GM19025 (cell line): Measurements from ENCODE around the gene NSG2.
"Not testable (repeated sequence)": the region's sequence is repeated elsewhere in the genome, so short reads cannot be mapped to it uniquely, and the experiment has no call there.

Source experiments
- ATAC-seq: cut with Tn5 transposase; IDR thresholded peaks from one replicate; pipeline ENCODE4 v1.9.1; 2021; ENCODE audit warnings: mild to moderate bottlenecking, low read depth, moderate library complexity; ENCODE audit not compliant: unreplicated experiment

Gene NSG2

GRCh38 chr5:174097486-174098185 is 52.1 kb downstream of the NSG2 start:
- ATAC-seq = no peak

- ATAC-seq = no peak
Observed at GRCh38 chr5:174098694-174099093, 53.2 kb downstream of the NSG2 start.

- no peak for ATAC-seq
Observed at GRCh38 chr5:174100490-174100889, 55.0 kb downstream of the NSG2 start.

- no peak for ATAC-seq
Observed at GRCh38 chr5:174101195-174101730, 55.8 kb downstream of the NSG2 start.

GRCh38 chr5:174102574-174102973 is 57.1 kb downstream of the NSG2 start:
- ATAC-seq = not testable (repeated sequence)

GRCh38 chr5:174106997-174107655 is 61.6 kb downstream of the NSG2 start:
- no peak for ATAC-seq

- no peak for ATAC-seq
Observed at GRCh38 chr5:174108745-174109144, 63.2 kb downstream of the NSG2 start.

- ATAC-seq = no peak
Observed at GRCh38 chr5:174109698-174110260, 64.3 kb downstream of the NSG2 start.

- no peak for ATAC-seq
Observed at GRCh38 chr5:174110310-174110709, 64.8 kb downstream of the NSG2 start.

- ATAC-seq = no peak
Observed at GRCh38 chr5:174111287-174111973, 65.9 kb downstream of the NSG2 start.

- no peak for ATAC-seq
Observed at GRCh38 chr5:174115226-174115625, 69.7 kb downstream of the NSG2 start.

- no peak for ATAC-seq
Observed at GRCh38 chr5:174118823-174119467, 73.4 kb downstream of the NSG2 start.

- ATAC-seq = no peak
Observed at GRCh38 chr5:174119468-174119881, 74.0 kb downstream of the NSG2 start.

- no peak for ATAC-seq
Observed at GRCh38 chr5:174120401-174121005, 75.0 kb downstream of the NSG2 start.

- ATAC-seq = no peak
Observed at GRCh38 chr5:174134545-174134944, 89.0 kb downstream of the NSG2 start.

GRCh38 chr5:174139623-174140022 is 94.1 kb downstream of the NSG2 start:
- no peak for ATAC-seq

GRCh38 chr5:174140452-174141020 is 95.0 kb downstream of the NSG2 start:
- no peak for ATAC-seq

- ATAC-seq = no peak
Observed at GRCh38 chr5:174141398-174141797, 95.9 kb downstream of the NSG2 start.

- no peak for ATAC-seq
Observed at GRCh38 chr5:174145091-174145490, 99.6 kb downstream of the NSG2 start.

- ATAC-seq = no peak
Observed at GRCh38 chr5:174145821-174146220, 100.3 kb downstream of the NSG2 start.
